HG02885 (cell line): Measurements from ENCODE around the gene VGF.
"Not testable (repeated sequence)": the region's sequence is repeated elsewhere in the genome, so short reads cannot be mapped to it uniquely, and the experiment has no call there.

ENCODE experiments used
- ATAC-seq: cut with Tn5 transposase; IDR thresholded peaks from one replicate; pipeline ENCODE4 v1.9.1; 2021; ENCODE audit warnings: mild to moderate bottlenecking; ENCODE audit not compliant: unreplicated experiment, poor library complexity

Gene VGF

DNA sequence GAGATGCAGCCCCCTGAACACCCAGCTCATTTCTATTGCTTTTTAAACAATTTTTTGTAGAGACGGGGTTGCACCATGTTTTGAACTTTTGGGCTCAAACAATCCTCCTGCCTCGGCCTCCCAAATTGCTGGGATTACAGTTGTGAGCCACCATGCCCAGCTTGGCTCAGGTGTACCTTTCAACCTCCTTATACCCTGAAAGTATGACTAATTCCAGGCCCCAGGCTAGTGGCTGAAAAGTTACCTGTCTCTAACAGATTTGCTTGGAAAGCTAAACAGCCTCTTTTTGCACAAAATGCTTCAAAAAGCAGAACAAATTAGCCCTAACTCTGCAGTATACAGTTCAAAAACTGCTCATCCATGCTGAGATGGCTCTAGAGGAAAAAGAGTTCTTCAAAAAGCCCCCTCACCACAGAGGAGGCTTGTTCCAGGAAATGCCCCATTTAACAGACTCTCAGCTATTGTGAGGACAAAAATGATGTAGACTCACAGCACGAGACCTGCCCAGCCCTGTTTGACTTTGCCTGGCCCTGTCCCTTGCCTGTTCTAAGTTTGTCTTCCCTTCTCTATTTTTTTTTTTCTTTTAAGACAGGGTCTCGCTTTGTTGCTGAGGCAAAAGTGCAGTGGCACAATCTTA, 24.5 kb downstream of the VGF start:
- no peak for ATAC-seq

GRCh38 chr7:101140339-101140699, 25.1 kb downstream of the VGF start:
- no peak for ATAC-seq

DNA sequence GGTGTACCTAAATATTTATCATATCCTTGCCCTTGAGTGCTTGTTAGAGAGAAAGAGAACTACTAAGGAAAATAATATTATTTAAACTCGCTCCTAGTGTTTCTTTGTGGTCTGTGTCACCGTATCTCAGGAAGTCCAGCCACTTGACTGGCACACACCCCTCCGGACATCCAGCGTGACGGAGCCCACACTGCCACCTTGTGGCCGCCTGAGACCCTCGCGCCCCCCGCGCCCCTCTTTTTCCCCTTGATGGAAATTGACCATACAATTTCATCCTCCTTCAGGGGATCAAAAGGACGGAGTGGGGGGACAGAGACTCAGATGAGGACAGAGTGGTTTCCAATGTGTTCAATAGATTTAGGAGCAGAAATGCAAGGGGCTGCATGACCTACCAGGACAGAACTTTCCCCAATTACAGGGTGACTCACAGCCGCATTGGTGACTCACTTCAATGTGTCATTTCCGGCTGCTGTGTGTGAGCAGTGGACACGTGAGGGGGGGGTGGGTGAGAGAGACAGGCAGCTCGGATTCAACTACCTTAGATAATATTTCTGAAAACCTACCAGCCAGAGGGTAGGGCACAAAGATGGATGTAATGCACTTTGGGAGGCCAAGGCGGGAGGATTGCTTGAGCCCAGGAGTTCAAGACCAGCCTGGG, 27.0 kb downstream of the VGF start:
- peak; percentile 67 for ATAC-seq

- ATAC-seq, result no peak
Measured at GRCh38 chr7:101137651-101138212, 27.6 kb downstream of the VGF start.

- ATAC-seq, result no peak
Measured at GRCh38 chr7:101134399-101134980, 30.9 kb downstream of the VGF start.

- ATAC-seq, result no peak
Measured at GRCh38 chr7:101133621-101134398, 31.6 kb downstream of the VGF start.

- ATAC-seq, result not testable (repeated sequence)
Measured at GRCh38 chr7:101132626-101133600, 32.5 kb downstream of the VGF start.

- no peak for ATAC-seq
Measured at GRCh38 chr7:101129603-101130117, 35.7 kb downstream of the VGF start.

- no peak for ATAC-seq
Measured at GRCh38 chr7:101128040-101128834, 37.1 kb downstream of the VGF start.

DNA sequence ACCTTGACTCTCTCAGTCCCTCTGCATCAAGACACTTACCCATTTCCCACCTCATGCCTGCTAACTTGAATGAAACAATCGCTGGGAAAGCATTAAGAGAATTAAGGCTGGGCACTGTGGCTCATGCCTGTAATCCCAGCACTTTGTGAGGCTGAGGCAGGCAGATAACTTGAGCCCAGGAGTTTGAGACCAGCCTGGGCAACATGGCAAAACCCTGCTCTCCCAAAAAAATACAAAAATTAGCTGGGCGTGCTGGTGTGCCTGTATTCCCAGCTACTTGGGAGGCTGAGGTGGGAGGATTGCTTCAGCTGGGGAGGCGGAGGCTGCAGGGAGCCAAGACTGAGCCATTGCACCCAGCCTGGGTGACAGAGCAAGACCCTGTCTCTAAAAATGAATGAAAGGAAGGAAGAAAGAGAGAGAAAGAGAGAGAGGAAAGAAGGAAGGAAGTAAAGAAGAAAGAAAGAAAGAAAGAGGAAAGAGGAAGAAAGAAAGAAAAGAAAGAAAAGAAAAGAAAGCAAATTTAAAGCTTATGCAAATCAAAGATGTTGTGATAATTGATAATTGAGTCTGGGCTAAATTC, 37.8 kb downstream of the VGF start:
- ATAC-seq, result no peak

DNA sequence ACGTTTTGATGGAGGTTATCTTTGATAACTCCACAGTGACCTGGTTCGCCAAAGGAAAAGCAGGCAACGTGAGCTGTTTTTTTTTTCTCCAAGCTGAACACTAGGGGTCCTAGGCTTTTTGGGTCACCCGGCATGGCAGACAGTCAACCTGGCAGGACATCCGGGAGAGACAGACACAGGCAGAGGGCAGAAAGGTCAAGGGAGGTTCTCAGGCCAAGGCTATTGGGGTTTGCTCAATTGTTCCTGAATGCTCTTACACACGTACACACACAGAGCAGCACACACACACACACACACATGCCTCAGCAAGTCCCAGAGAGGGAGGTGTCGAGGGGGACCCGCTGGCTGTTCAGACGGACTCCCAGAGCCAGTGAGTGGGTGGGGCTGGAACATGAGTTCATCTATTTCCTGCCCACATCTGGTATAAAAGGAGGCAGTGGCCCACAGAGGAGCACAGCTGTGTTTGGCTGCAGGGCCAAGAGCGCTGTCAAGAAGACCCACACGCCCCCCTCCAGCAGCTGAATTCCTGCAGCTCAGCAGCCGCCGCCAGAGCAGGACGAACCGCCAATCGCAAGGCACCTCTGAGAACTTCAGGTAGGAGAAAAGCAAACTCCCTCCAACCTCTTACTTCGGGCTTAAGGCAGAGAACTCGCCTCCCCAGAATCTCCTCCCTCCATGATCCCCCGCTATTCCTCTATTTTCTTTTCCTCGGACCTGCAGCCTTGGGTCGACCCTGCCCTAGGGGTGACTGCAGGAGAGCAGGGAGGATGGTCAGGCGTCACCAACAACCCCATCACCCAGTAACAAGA, 38.5 kb downstream of the VGF start, which contains the start of gene SERPINE1:
Gene SERPINE1 (plus strand): TSS at position 454 of the 809 bp plus-strand sequence. CDS start 1,290 bp downstream, outside the sequence.
- peak; percentile 52 for ATAC-seq

DNA sequence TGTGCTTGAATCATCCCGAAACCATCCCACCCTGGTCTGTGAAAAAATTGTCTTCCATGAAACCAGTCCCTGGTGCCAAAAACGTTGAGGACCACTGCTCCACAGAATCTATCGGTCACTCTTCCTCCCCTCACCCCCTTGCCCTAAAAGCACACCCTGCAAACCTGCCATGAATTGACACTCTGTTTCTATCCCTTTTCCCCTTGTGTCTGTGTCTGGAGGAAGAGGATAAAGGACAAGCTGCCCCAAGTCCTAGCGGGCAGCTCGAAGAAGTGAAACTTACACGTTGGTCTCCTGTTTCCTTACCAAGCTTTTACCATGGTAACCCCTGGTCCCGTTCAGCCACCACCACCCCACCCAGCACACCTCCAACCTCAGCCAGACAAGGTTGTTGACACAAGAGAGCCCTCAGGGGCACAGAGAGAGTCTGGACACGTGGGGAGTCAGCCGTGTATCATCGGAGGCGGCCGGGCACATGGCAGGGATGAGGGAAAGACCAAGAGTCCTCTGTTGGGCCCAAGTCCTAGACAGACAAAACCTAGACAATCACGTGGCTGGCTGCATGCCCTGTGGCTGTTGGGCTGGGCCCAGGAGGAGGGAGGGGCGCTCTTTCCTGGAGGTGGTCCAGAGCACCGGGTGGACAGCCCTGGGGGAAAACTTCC, 39.2 kb downstream of the VGF start:
- ATAC-seq, result no peak

GRCh38 chr7:101124376-101125056, 40.9 kb downstream of the VGF start:
- no peak for ATAC-seq

DNA sequence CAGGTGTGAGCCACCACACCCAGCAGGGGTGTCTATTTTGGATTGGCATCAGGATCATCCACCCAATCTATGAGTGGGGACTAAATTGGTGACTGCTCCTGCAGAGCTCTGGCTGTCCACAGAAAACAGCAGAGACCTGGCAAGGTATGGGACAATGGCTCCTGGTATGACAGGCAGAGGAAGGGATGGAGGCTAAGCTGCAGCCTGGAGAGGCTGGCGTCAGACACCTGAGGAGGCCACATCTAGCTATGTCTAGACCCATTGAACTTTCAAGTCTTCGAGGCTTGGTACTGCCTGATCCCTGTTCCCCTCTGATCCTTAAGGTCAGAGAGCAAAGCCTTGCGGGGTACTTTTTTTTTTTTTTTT, 41.7 kb downstream of the VGF start:
- ATAC-seq, result no peak

DNA sequence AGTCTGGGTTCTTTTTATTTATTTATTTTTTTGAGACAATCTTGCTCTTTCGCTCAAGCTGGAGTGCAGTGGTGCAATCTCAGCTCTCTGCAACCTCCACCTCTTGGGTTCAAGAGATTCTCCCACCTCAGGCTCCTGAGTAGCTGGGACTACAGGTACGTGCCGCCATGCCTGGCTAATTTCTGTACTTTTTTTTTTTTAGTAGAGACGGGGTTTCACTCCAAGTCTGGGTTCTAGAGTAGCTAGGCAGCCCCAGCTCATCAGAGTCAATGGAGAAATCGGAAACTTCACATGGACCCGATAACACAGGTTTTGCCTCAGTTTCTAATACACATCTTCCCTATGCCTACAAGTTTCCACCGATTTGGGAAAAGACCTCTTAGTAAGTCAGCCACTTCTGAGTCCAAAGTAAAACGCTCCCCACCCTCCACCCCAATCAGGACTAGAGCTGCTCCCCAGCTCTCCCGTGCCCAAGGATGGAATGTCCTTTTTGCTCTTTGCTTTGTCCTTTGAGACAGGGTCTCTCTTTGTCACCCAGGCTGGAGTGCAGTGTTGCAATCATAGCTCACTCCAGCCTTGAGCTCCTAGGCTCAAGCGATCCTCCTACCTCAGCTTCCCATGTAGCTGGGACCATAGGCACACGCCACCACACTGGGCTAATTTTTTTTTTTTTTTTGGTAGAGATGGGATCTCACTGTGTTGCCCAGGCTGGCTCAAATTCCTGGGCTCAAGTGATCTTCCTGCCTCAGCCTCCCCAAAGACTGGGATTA, 42.3 kb downstream of the VGF start:
- no peak for ATAC-seq
